HG03025 (cell line): Measurements from ENCODE around the gene HTD2.

Source experiments
- ATAC-seq: cut with Tn5 transposase; IDR thresholded peaks from one replicate; pipeline ENCODE4 v1.9.1; 2021; ENCODE audit warnings: mild to moderate bottlenecking, moderate library complexity; ENCODE audit not compliant: unreplicated experiment, low FRiP score

Gene HTD2

GRCh38 chr3:58291671-58292338, 14.5 kb upstream of the HTD2 start:
- ATAC-seq: no peak

GRCh38 chr3:58292866-58293265, 13.5 kb upstream of the HTD2 start:
- ATAC-seq: no peak

- no peak for ATAC-seq
These were observed 12.8 kb upstream of the HTD2 start for GRCh38 chr3:58293516-58293915.

GRCh38 chr3:58296269-58296668, 10.1 kb upstream of the HTD2 start:
- no peak for ATAC-seq

- ATAC-seq: no peak
These were observed 9.5 kb upstream of the HTD2 start for GRCh38 chr3:58296843-58297242.

- ATAC-seq: no peak
These were observed 8.1 kb upstream of the HTD2 start for GRCh38 chr3:58298190-58298589.

- no peak for ATAC-seq
These were observed 7.2 kb upstream of the HTD2 start for GRCh38 chr3:58299075-58299474.

GRCh38 chr3:58299839-58300516, 6.3 kb upstream of the HTD2 start:
- ATAC-seq: no peak

GRCh38 chr3:58307639-58308215, 1.4 kb downstream of the HTD2 start:
- ATAC-seq: no peak

GRCh38 chr3:58308728-58309127, 2.4 kb downstream of the HTD2 start:
- ATAC-seq: no peak

- no peak for ATAC-seq
These were observed 11.5 kb downstream of the HTD2 start for GRCh38 chr3:58317811-58318210.

GRCh38 chr3:58321791-58322190, 15.5 kb downstream of the HTD2 start:
- no peak for ATAC-seq

- no peak for ATAC-seq
These were observed 16.5 kb downstream of the HTD2 start for GRCh38 chr3:58322793-58323192.

GRCh38 chr3:58323529-58324390, 17.4 kb downstream of the HTD2 start:
- no peak for ATAC-seq

- ATAC-seq: no peak
These were observed 18.4 kb downstream of the HTD2 start for GRCh38 chr3:58324391-58325390.

- no peak for ATAC-seq
These were observed 19.2 kb downstream of the HTD2 start for GRCh38 chr3:58325525-58325992.

- no peak for ATAC-seq
These were observed 20.1 kb downstream of the HTD2 start for GRCh38 chr3:58326267-58326900.

GRCh38 chr3:58329150-58329921, 23.0 kb downstream of the HTD2 start:
- no peak for ATAC-seq
